ENCODE data around the gene FSTL4. TPM values are rescaled to one million over a fixed set of nuclear protein-coding genes. Genes with fewer than 3 reads are reported as not detected.

FSTL4 gene
- total and polyA plus RNA-seq, 2 of the 13 experiments (the other 11 are each of a cell fraction or from before 2014, with no cell fraction given), result 2.1 to 3.0 TPM

DNA sequence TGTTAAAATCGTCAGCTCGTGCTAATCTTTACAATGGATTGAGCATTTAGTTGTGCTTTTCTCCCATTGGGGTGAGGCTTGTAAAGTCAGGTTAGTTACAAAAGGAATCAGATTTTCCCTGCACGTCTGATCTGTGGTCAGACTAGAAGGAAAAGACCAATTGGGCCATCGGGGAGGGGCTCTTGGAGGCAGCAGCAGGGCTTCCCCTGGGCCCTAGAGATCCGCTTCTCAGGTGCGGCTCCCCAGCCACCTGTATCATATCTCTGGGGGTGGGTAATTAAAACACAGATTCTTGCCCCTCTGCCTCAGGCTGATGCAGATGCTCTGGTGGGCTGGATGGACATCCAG lies 360.2 kb downstream of the FSTL4 start (continued):
- TF ChIP-seq POGZ (CRISPR knock-in tag; IDR thresholded peaks at IDR 0.05), result peak; percentile 56; the same call in 1 of the 2 replicates
- no peak for TF ChIP-seq ZNF646 (CRISPR knock-in tag; IDR thresholded peaks at IDR 0.05)
- TF ChIP-seq, protein P1, sequence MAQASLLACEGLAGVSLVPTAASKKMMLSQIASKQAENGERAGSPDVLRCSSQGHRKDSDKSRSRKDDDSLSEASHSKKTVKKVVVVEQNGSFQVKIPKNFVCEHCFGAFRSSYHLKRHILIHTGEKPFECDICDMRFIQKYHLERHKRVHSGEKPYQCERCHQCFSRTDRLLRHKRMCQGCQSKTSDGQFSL (CRISPR knock-in tag; IDR thresholded peaks at IDR 0.05), result no peak
- TF ChIP-seq, protein P2, sequence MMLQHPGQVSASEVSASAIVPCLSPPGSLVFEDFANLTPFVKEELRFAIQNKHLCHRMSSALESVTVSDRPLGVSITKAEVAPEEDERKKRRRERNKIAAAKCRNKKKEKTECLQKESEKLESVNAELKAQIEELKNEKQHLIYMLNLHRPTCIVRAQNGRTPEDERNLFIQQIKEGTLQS (CRISPR knock-in tag; IDR thresholded peaks at IDR 0.05), result no peak
- TF ChIP-seq ISX (CRISPR knock-in tag; conservative IDR thresholded peaks at IDR 0.05), result 0 out of 2 replicates have a peak, but pooled peaks have one; percentile 45
- no peak for TF ChIP-seq ZNF296 (CRISPR knock-in tag; conservative IDR thresholded peaks at IDR 0.05)
- TF ChIP-seq ZSCAN5A (CRISPR knock-in tag; IDR thresholded peaks at IDR 0.05; ENCODE audit: borderline replicate concordance), result no peak
- no peak for TF ChIP-seq PPARG (CRISPR knock-in tag; conservative IDR thresholded peaks at IDR 0.05)
- TF ChIP-seq HOXA9 (CRISPR knock-in tag; IDR thresholded peaks at IDR 0.05; ENCODE audit: borderline replicate concordance), result no peak
- no peak for TF ChIP-seq ZNF770 (CRISPR knock-in tag; IDR thresholded peaks at IDR 0.05)
- TF ChIP-seq CTCF (CRISPR knock-in tag; IDR thresholded peaks at IDR 0.05), result 0 out of 2 replicates have a peak, but pooled peaks have one; percentile 1
- no peak for TF ChIP-seq ZNF205 (CRISPR knock-in tag; IDR thresholded peaks at IDR 0.05)
- TF ChIP-seq POLR2AphosphoS5 (IDR thresholded peaks at IDR 0.05; ENCODE audit: low read depth, low read length), result peak; percentile 54
- TF ChIP-seq CREB1 (IDR thresholded peaks at IDR 0.05), result no peak
- no peak for TF ChIP-seq CREB1 (CRISPR knock-in tag; IDR thresholded peaks at IDR 0.05)
- TF ChIP-seq ZNF329 (CRISPR knock-in tag; IDR thresholded peaks at IDR 0.05; ENCODE audit: low read depth), result no peak
- no peak for TF ChIP-seq SNRNP70 (IDR thresholded peaks at IDR 0.05; ENCODE audit: low read depth, low read length)
- TF ChIP-seq SP140L (CRISPR knock-in tag; IDR thresholded peaks at IDR 0.05; ENCODE audit: borderline replicate concordance), result no peak
- no peak for TF ChIP-seq ZNF790 (CRISPR knock-in tag; IDR thresholded peaks at IDR 0.05; ENCODE audit: borderline replicate concordance)

All from HepG2 (cell line).